ENCODE results near the gene ETV6.

The ETV6 gene

GRCh38 chr12:11694528-11694927 lies 45.1 kb downstream of the ETV6 start:
- no peak for DNase-seq (ENCODE audit: low spot score)

GRCh38 chr12:11695321-11695720 lies 45.8 kb downstream of the ETV6 start:
- DNase-seq (ENCODE audit: low spot score) = no peak

DNA sequence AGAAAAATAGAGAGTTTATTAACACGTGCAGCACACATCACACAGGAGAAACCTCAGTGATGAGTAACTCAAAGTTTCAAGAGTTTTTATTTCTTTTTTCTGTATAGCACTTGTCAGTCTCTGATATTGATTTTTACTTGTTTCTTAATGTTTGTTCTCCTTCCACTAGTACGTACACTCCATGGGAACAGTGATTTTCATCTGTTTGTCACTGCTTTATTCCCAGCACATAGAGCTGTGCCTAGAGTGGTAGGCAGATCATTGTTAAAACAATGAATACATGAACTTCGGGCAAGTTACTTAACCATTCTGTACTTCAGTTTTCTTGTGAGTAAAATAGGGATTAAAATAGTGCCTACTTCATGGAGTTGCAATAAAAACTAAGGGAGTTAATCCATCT lies 46.6 kb downstream of the ETV6 start:
- DNase-seq (ENCODE audit: low spot score) = no peak

- DNase-seq (ENCODE audit: low spot score) = no peak
These were observed 47.7 kb downstream of the ETV6 start for GRCh38 chr12:11697131-11697530.

GRCh38 chr12:11697670-11698387 lies 48.4 kb downstream of the ETV6 start:
- no peak for DNase-seq (ENCODE audit: low spot score)

DNA sequence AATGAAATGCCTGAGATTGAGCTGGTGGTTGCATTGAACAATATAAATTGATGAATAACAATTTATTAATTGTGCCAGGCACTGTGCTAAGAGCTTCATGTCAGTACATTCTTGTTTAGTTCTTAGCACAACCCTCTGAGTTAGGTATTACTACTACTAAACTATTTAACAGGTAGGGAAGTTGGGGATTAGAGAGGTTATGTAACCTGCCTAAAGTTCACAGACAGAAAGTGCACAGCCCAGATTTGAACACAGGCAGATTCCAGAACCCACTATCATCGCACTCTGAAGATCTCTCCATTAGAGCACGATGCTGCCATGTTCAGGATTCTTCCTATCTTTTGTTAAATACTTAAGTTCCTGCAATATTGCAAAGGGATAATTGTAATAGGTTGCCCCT lies 49.3 kb downstream of the ETV6 start:
- no peak for DNase-seq (ENCODE audit: low spot score)

GRCh38 chr12:11701433-11701832 lies 52.0 kb downstream of the ETV6 start:
- DNase-seq (ENCODE audit: low spot score) = no peak

- no peak for DNase-seq (ENCODE audit: low spot score)
These were observed 53.5 kb downstream of the ETV6 start for GRCh38 chr12:11702959-11703358.

- DNase-seq (ENCODE audit: low spot score) = no peak
These were observed 53.9 kb downstream of the ETV6 start for GRCh38 chr12:11703378-11703777.

GRCh38 chr12:11704089-11704488 lies 54.6 kb downstream of the ETV6 start:
- no peak for DNase-seq (ENCODE audit: low spot score)

DNA sequence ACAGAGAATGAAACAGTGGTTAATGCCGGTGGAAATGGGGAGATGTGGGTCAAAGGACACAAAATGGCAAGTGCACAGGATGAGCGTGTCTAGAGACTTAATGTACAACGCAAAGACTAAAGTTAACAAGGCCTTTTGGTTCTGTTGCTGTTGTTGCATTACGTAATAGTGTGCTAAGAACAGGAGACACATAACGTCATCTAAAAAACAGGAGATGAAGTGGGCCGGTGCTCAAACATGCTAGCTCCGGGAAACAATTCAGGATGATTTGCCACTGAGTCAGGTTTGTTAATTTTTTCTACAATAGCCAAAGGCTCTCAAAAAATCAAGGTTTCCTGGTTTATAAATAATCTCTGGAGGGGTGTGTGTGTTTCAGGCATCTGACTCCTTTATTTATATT lies 55.5 kb downstream of the ETV6 start:
- no peak for DNase-seq (ENCODE audit: low spot score)

DNA sequence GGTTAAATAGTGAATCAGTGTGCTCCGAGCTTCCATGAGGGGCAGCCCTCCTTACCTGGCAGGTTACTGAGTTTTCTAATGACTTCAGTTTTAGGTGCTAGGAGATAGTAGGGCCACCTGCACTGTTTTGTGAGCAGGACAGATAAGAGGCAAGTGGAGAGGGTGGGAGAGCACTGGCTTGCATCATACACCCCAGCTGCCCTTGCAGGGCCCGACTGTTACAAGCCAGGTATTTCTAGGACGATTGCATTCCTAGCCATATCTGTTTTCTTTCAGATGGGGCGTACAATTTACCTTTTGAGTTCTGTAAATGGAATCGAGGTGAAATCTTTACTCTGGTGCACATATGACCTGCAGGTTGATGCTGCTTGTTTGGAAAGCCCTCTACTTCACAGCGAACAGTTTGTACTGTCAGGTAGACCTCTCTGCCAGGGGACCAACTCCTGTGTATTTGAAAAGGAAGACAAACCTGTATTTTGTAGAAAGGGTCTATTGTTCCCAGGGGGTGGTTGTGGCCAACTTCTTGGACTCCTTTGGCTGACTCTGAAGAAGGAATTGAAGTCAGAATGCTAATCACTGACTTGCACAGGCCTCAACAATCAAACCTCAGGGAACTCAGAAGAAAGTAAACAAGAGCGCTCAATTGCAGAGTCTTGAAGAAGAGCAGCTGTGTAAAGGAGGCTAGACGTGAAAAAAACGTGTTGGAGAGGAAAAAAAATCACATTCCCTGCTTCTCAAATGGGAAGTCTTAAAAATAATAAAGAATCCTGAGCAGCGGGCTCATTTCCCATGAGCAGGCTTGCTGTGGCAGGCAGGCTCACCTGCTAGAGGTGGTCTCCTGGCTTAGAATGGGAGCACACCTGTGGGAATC lies 57.3 kb downstream of the ETV6 start:
- no peak for DNase-seq (ENCODE audit: low spot score)

- no peak for DNase-seq (ENCODE audit: low spot score)
These were observed 58.1 kb downstream of the ETV6 start for GRCh38 chr12:11707535-11707934.

GRCh38 chr12:11709513-11709912 lies 60.0 kb downstream of the ETV6 start:
- no peak for DNase-seq (ENCODE audit: low spot score)

GRCh38 chr12:11710431-11710830 lies 61.0 kb downstream of the ETV6 start:
- DNase-seq (ENCODE audit: low spot score) = no peak

GRCh38 chr12:11710906-11711305 lies 61.4 kb downstream of the ETV6 start:
- DNase-seq (ENCODE audit: low spot score) = no peak

DNA sequence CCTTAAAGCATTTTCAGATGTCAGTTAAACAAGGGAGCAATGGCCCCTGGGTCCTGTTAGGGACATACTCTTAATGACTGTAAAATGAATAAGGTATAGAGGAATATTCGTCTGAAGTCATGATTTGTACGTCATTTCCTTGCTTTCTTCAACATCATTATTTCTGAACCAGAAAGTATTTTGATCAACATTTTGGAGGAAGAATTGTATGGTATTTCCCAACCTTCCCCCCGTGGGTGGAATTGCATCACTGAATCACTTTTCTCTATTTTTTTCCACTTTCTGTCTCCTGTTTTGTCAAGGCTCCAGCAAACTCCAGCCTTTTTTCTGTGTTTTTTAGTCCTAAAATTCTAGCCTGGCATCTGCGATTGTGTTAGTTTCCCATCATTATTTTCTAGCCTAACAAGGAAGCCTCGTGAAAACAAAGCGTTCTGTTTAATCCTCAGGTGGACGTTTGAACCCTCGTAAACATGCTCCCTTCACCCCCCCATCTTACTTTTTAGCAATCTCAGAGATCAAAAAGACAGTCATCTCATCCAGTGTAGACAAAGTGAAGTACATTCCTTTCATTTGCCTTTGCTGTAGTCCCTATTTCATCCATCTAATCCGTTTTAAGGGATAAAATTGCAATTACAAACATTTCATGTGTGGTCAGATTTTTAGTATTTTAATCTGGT lies 62.3 kb downstream of the ETV6 start:
- no peak for DNase-seq (ENCODE audit: low spot score)

GRCh38 chr12:11712491-11712890 lies 63.0 kb downstream of the ETV6 start:
- DNase-seq (ENCODE audit: low spot score) = no peak

DNA sequence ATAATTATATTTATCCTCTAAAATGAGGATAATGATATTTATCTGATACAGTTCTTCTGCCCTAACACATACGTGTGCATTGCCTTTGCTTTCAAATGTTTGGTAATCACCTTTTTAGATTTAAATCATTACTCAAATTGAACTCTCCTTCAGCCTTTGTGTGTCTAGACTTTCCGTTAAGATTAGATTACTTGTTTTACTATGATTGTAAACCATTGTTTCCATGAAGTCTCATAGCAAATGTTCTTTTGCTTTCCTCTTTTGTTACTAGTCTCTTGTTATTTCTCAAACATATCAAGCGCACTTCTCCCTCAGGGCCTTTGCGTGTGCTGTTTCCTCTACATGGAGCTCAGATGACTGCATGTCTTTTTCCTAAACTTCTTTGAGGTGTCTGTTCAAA lies 63.7 kb downstream of the ETV6 start:
- DNase-seq (ENCODE audit: low spot score) = no peak

- no peak for DNase-seq (ENCODE audit: low spot score)
These were observed 65.2 kb downstream of the ETV6 start for GRCh38 chr12:11714626-11715025.

GRCh38 chr12:11715621-11716020 lies 66.1 kb downstream of the ETV6 start:
- DNase-seq (ENCODE audit: low spot score) = no peak

DNA sequence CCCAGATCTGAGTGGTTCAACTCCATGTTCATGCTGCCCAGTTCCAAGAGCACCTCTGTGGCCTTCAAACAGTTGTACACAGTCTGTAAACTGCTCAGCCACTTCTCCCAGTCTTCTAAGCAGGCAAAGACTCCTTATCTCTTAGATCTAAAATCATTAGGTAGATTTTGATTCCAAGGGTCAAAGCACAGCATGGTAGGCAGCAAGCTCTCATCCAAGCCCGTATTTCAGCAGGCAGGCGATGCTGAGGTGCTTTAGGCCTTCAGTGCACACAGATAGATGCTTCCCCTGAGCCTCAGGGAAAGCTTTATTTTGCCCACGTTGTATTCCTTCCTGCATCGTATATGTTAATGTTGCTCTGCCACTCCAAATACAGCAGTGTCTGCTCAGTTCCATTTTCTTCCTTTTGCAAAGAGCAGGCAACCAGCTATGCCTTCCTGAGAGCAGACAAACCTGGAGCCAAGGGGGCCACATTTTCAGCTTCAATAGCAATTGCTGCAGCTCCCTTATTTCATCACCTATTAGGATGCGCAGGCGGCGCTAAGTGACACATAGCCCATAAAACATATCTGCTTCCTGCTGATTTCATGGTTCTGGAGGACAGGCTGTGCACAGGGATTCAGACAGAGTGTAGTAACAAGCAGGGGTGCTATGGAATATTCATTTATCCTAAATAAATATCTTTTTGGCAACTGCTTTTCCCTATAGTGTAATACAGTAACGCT lies 67.5 kb downstream of the ETV6 start:
- DNase-seq (ENCODE audit: low spot score) = no peak
